SK-N-SH treated with all-trans-retinoic acid at 6 μM for 48 hours (cell line): ENCODE data around the gene NKX1-1.

Source experiments
- BACH2 ChIP-seq: fragments of 250-450 bp; sonication (Bioruptor Pico); IDR thresholded peaks from 2 replicates; pipeline ENCODE4 v1.9.0; 2021; ENCODE audit warnings: mild to moderate bottlenecking, borderline replicate concordance
- CREB5 ChIP-seq: fragments of 250-450 bp; sonication (Bioruptor Pico); IDR thresholded peaks from 2 replicates; pipeline ENCODE4 v1.5.1; 2020; ENCODE audit warnings: low read depth, mild to moderate bottlenecking, moderate library complexity
- CSDC2 ChIP-seq: fragments of 250-450 bp; sonication (Bioruptor Pico); IDR thresholded peaks from 2 replicates; pipeline ENCODE4 v1.5.0; 2020; ENCODE audit warnings: mild to moderate bottlenecking, moderate library complexity
- ISL1 ChIP-seq: fragments of 250-450 bp; sonication (Bioruptor Pico); IDR thresholded peaks from 2 replicates; pipeline ENCODE4 v2.1.2; 2022; ENCODE audit warnings: mild to moderate bottlenecking, moderate library complexity
- OSR1 ChIP-seq: fragments of 250-450 bp; sonication (Bioruptor Pico); IDR thresholded peaks from 2 replicates; pipeline ENCODE4 v1.8.0; 2022; ENCODE audit warnings: moderate library complexity, mild to moderate bottlenecking, inconsistent platforms
- PATZ1 ChIP-seq: fragments of 250-450 bp; sonication (Bioruptor Pico); IDR thresholded peaks from 2 replicates; pipeline ENCODE4 v1.8.0; 2020; ENCODE audit warnings: mild to moderate bottlenecking, moderate library complexity, borderline replicate concordance
- POU6F1 ChIP-seq: fragments of 250-450 bp; sonication (Bioruptor Pico); IDR thresholded peaks from 2 replicates; pipeline ENCODE4 v1.8.0; 2021; ENCODE audit warnings: low read depth, mild to moderate bottlenecking, moderate library complexity, borderline replicate concordance
- PPARA ChIP-seq: fragments of 250-450 bp; sonication (Bioruptor Pico); IDR thresholded peaks from 2 replicates; pipeline ENCODE4 v1.5.0; 2020; ENCODE audit warnings: mild to moderate bottlenecking, borderline replicate concordance
- SNAI2 ChIP-seq: fragments of 250-450 bp; sonication (Bioruptor Pico); IDR thresholded peaks from 2 replicates; pipeline ENCODE4 v1.5.0; 2020; ENCODE audit warnings: mild to moderate bottlenecking, moderate library complexity
- TOX ChIP-seq: fragments of 250-450 bp; sonication (Bioruptor Pico); IDR thresholded peaks from 2 replicates; pipeline ENCODE4 v1.8.0; 2021; ENCODE audit warnings: mild to moderate bottlenecking, moderate library complexity, borderline replicate concordance
- ZC3H10 ChIP-seq: fragments of 250-450 bp; sonication (Bioruptor Pico); IDR thresholded peaks from 2 replicates; pipeline ENCODE4 v1.5.1; 2021; ENCODE audit warnings: mild to moderate bottlenecking, moderate library complexity
- ZFP3 ChIP-seq: fragments of 250-450 bp; sonication (Bioruptor Pico); IDR thresholded peaks from 2 replicates; pipeline ENCODE4 v1.5.0; 2020; ENCODE audit warnings: mild to moderate bottlenecking, moderate library complexity
- ZFP30 ChIP-seq: fragments of 450-650 bp; formaldehyde crosslinking; IDR thresholded peaks from 2 replicates; pipeline ENCODE4 v1.5.0; 2022; ENCODE audit warnings: mild to moderate bottlenecking, moderate library complexity
- ZNF8 ChIP-seq: fragments of 450-650 bp; formaldehyde crosslinking; IDR thresholded peaks from 2 replicates; pipeline ENCODE4 v1.5.0; 2020; ENCODE audit warnings: mild to moderate bottlenecking, moderate library complexity

GRCh38 chr4:1359976-1360375 lies 46.3 kb downstream of the NKX1-1 start:
- TF ChIP-seq ISL1 = no peak
- TF ChIP-seq PATZ1 (CRISPR knock-in tag) = no peak
- TF ChIP-seq OSR1 (CRISPR knock-in tag) = no peak
- TF ChIP-seq SNAI2 (CRISPR knock-in tag) = no peak
- no peak for TF ChIP-seq CSDC2 (CRISPR knock-in tag)
- TF ChIP-seq ZNF8 (CRISPR knock-in tag) = no peak
- TF ChIP-seq POU6F1 (CRISPR knock-in tag) = no peak
- no peak for TF ChIP-seq ZFP3
- TF ChIP-seq ZC3H10 (CRISPR knock-in tag) = no peak
- no peak for TF ChIP-seq CREB5 (CRISPR knock-in tag)
- TF ChIP-seq BACH2 (CRISPR knock-in tag) = no peak
- TF ChIP-seq PPARA (CRISPR knock-in tag) = no peak
- no peak for TF ChIP-seq ZFP30
- no peak for TF ChIP-seq TOX
